Hepatocyte (in vitro differentiated cells): ENCODE measurements around the gene MUSK. TPM values are rescaled to one million over a fixed set of nuclear protein-coding genes. Genes with fewer than 3 reads are reported as not detected.

Source experiments
- DNase-seq: peaks from one replicate; pipeline ENCODE4 v3.0.0-alpha.2; 2016; ENCODE audit warnings: low spot score
- H2AFZ ChIP-seq: fragments of 200-600 bp; sonication (generic); 2 replicates; pipeline ENCODE4 v1.6.0; 2016; ENCODE audit warnings: antibody characterized with exemption, mild to moderate bottlenecking
- H3K27ac ChIP-seq: fragments of 200-600 bp; sonication (generic); 2 replicates; pipeline ENCODE4 v1.5.1; 2016; ENCODE audit warnings: mild to moderate bottlenecking
- H3K27me3 ChIP-seq: fragments of 200-600 bp; sonication (generic); 2 replicates; pipeline ENCODE4 v1.6.1; 2016
- H3K36me3 ChIP-seq: fragments of 200-600 bp; sonication (generic); replicated peaks from 2 replicates; pipeline ENCODE4 v1.5.1; 2016; ENCODE audit warnings: low read depth; ENCODE audit not compliant: insufficient read depth
- H3K4me1 ChIP-seq: fragments of 200-600 bp; sonication (generic); 2 replicates; pipeline ENCODE4 v1.5.1; 2016; ENCODE audit warnings: mild to moderate bottlenecking, moderate library complexity; ENCODE audit not compliant: insufficient read depth
- H3K4me2 ChIP-seq: fragments of 200-600 bp; sonication (generic); 2 replicates; pipeline ENCODE4 v1.6.0; 2016
- H3K4me3 ChIP-seq: fragments of 200-600 bp; sonication (generic); 2 replicates; pipeline ENCODE4 v1.5.1; 2016; ENCODE audit warnings: mild to moderate bottlenecking
- H3K79me2 ChIP-seq: fragments of 200-600 bp; sonication (generic); 2 replicates; pipeline ENCODE4 v1.6.0; 2017; ENCODE audit warnings: mild to moderate bottlenecking
- H3K9me2 ChIP-seq: fragments of 200-600 bp; sonication (generic); replicated peaks from 2 replicates; pipeline ENCODE4 v1.6.0; 2017; ENCODE audit warnings: mild to moderate bottlenecking; ENCODE audit not compliant: insufficient read depth
- H3K9me3 ChIP-seq: fragments of 200-600 bp; sonication (generic); 2 replicates; pipeline ENCODE4 v1.5.1; 2016; ENCODE audit warnings: low read depth, mild to moderate bottlenecking
- H4K20me1 ChIP-seq: fragments of 200-600 bp; sonication (generic); 2 replicates; pipeline ENCODE4 v1.6.0; 2016; ENCODE audit warnings: mild to moderate bottlenecking; ENCODE audit not compliant: insufficient read depth, poor library complexity, severe bottlenecking
- CTCF ChIP-seq: fragments of 200-600 bp; sonication (generic); IDR thresholded peaks from 2 replicates; pipeline ENCODE4 v1.5.1; 2016; ENCODE audit warnings: antibody characterized with exemption, mild to moderate bottlenecking; ENCODE audit not compliant: poor library complexity
- EZH2 ChIP-seq: fragments of 200-600 bp; sonication (generic); IDR thresholded peaks from 2 replicates; pipeline ENCODE4 v1.6.1; 2016; ENCODE audit warnings: antibody characterized with exemption, mild to moderate bottlenecking, borderline replicate concordance
- EZH2phosphoT487 ChIP-seq: fragments of 200-600 bp; sonication (generic); IDR thresholded peaks from one replicate; pipeline ENCODE4 v1.6.1; 2018; ENCODE audit warnings: antibody characterized with exemption, mild to moderate bottlenecking, low read depth, moderate library complexity; ENCODE audit not compliant: unreplicated experiment, severe bottlenecking
- WGBS: methylation state at CpG from one replicate; pipeline ENCODE4 v1.1.6; 2016; ENCODE audit warnings: low lambda C conversion rate; ENCODE audit errors: missing lambda C conversion rate; 5-methylcytosine and 5-hydroxymethylcytosine counted together
- polyA plus RNA-seq: library from polyadenylated mRNA; unstranded; fragments of >200 nt; fragmentation: Nextera tagmentation; extraction: Ambion mirVana; gene quantifications from 2 replicates; pipeline ENCODE4 v1.2.1, GENCODE V29; 2016
- small RNA-seq: library from RNA; depleted of rRNA; stranded (forward); fragments of <200 nt; gene quantifications from one replicate; pipeline ENCODE3, GENCODE V24; 2014
- total RNA-seq: library from RNA; depleted of rRNA; stranded (reverse); fragments of >200 nt; gene quantifications from 2 replicates; pipeline ENCODE4 v1.2.3, GENCODE V29; 2014

MUSK gene
- total and polyA plus RNA-seq, 2 experiments from 2014 or later, result 0.47 TPM; not detected in 1

DNA sequence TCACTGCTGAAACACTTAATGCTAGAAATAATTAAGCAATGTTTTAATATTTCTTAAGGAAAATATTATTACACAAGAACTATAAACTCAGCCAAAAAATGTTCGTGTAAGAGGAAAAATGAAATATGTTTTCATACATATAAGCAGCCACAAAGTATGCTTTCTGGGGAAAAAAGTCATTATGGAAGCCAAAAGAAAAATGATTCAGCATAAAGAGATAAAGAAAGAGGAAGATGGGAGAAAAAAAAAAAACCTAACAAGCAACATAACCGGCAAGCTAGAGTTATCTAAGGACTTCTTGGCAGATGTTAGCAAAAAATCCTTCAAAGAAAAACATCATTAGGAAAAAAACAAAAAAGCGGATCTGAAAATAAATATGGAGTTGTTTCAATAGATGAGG is 179.1 kb downstream of the MUSK start:
- 77% methylated on average over 3 of the region's 3 CpGs for WGBS
- Histone ChIP-seq H2AFZ (no peak overlapping the region), H3K36me3 (no peaks in the 10 kb centered on the region), H4K20me1 (no peaks in the 10 kb centered on the region), H3K27me3 (no peaks in the 10 kb centered on the region), H3K9me3 (no peaks in the 10 kb centered on the region), H3K4me3 (no peak overlapping the region), H3K27ac (no peak overlapping the region), H3K4me1 (no peaks in the 10 kb centered on the region), H3K79me2 (no peaks in the 10 kb centered on the region), H3K9me2 (no peaks in the 10 kb centered on the region), H3K4me2 (no peak overlapping the region)
- no peak for DNase-seq
- TF ChIP-seq EZH2 (no peak), EZH2phosphoT487 (no peak), CTCF (no peak)

- TF ChIP-seq EZH2phosphoT487 (no peak), EZH2 (no peak), CTCF (no peak)
- Histone ChIP-seq H3K4me3 (no peak overlapping the region), H3K4me1 (no peaks in the 10 kb centered on the region), H3K27ac (no peak overlapping the region), H3K36me3 (no peaks in the 10 kb centered on the region), H3K27me3 (no peaks in the 10 kb centered on the region), H3K4me2 (no peak overlapping the region), H2AFZ (no peak overlapping the region), H3K79me2 (no peaks in the 10 kb centered on the region), H3K9me3 (no peaks in the 10 kb centered on the region), H4K20me1 (no peaks in the 10 kb centered on the region), H3K9me2 (no peaks in the 10 kb centered on the region)
- no peak for DNase-seq
- 83% methylated on average over 6 of the region's 6 CpGs for WGBS
These were observed 182.0 kb downstream of the MUSK start for GRCh38 chr9:110850401-110851135.

Small RNAs within 50 kb of the gene (small RNA-seq; reads per million reads assigned to genes)
- gene AL513328.1, result not detected

Other genes with a start within 250 kb of the MUSK start
- 13.3 and 14.6 TPM in 2 replicates for gene SVEP1, start 89.0 kb upstream of the MUSK start, total RNA-seq
- 4.7 and 5.3 TPM in 2 replicates for gene SVEP1, start 89.0 kb upstream of the MUSK start, polyA plus RNA-seq